ENCODE measurements around the gene USP20.

The USP20 gene

GRCh38 chr9:129823935-129824601, 11.2 kb upstream of the USP20 start, which contains the start of gene TOR1A:
TOR1A (minus strand) TSS chr9:129824136; CDS start chr9:129824085, 51 bp downstream.
- peak; percentile 89 for DNase-seq

GRCh38 chr9:129826344-129826743, 8.9 kb upstream of the USP20 start:
- no peak for DNase-seq

GRCh38 chr9:129826759-129827158, 8.5 kb upstream of the USP20 start:
- no peak for DNase-seq

GRCh38 chr9:129828051-129828450, 7.2 kb upstream of the USP20 start:
- DNase-seq: no peak

- DNase-seq: no peak
These were observed 6.3 kb upstream of the USP20 start for GRCh38 chr9:129828969-129829368.

- DNase-seq: no peak
These were observed 2.3 kb upstream of the USP20 start for GRCh38 chr9:129832982-129833381.

GRCh38 chr9:129834489-129835127, 650 bp upstream of the USP20 start:
- DNase-seq: no peak

- DNase-seq: no peak
These were observed 584 bp downstream of the USP20 start for GRCh38 chr9:129835860-129836223.

- DNase-seq: no peak
These were observed 1.2 kb downstream of the USP20 start for GRCh38 chr9:129836311-129837007.

- DNase-seq: no peak
These were observed 3.5 kb downstream of the USP20 start for GRCh38 chr9:129838707-129839259.

GRCh38 chr9:129839324-129840023, 4.2 kb downstream of the USP20 start:
- DNase-seq: no peak

GRCh38 chr9:129840034-129840433, 4.8 kb downstream of the USP20 start:
- DNase-seq: peak; percentile 80

GRCh38 chr9:129841071-129841470, 5.8 kb downstream of the USP20 start:
- DNase-seq: no peak

- no peak for DNase-seq
These were observed 10.1 kb downstream of the USP20 start for GRCh38 chr9:129845373-129845772.

GRCh38 chr9:129848712-129849441, 13.6 kb downstream of the USP20 start:
- DNase-seq: no peak

GRCh38 chr9:129849901-129850300, 14.6 kb downstream of the USP20 start:
- DNase-seq: no peak

GRCh38 chr9:129850821-129851550, 15.7 kb downstream of the USP20 start:
- DNase-seq: no peak

- no peak for DNase-seq
These were observed 16.6 kb downstream of the USP20 start for GRCh38 chr9:129851821-129852220.

- DNase-seq: no peak
These were observed 17.3 kb downstream of the USP20 start for GRCh38 chr9:129852579-129852978.

GRCh38 chr9:129853614-129854013, 18.4 kb downstream of the USP20 start:
- no peak for DNase-seq

- no peak for DNase-seq
These were observed 19.4 kb downstream of the USP20 start for GRCh38 chr9:129854588-129855110.
